ENCODE measurements around the gene SEZ6L.

DNA sequence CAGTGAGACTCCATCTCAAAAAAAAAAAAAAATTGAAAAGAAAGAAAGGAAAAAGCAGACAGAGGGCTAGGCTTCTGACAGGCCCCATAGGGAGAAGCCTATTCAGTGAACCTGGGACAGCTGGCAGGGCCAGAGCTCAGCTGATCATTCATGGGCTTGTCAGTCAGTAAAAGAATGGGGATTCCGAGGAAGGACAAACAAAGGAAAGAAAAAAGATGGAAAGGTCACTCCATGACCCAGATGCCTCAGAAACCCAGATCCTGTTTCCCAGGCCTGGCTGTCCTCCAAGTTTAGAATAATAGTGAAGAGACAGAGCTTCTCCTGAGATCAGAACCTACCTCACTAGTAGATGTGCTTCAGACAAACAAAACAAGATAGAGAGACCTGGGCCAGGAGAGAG, 225.5 kb downstream of the SEZ6L start:
- no peak for TF ChIP-seq POLR2A (IDR thresholded peaks at IDR 0.05)
- TF ChIP-seq, protein P1, sequence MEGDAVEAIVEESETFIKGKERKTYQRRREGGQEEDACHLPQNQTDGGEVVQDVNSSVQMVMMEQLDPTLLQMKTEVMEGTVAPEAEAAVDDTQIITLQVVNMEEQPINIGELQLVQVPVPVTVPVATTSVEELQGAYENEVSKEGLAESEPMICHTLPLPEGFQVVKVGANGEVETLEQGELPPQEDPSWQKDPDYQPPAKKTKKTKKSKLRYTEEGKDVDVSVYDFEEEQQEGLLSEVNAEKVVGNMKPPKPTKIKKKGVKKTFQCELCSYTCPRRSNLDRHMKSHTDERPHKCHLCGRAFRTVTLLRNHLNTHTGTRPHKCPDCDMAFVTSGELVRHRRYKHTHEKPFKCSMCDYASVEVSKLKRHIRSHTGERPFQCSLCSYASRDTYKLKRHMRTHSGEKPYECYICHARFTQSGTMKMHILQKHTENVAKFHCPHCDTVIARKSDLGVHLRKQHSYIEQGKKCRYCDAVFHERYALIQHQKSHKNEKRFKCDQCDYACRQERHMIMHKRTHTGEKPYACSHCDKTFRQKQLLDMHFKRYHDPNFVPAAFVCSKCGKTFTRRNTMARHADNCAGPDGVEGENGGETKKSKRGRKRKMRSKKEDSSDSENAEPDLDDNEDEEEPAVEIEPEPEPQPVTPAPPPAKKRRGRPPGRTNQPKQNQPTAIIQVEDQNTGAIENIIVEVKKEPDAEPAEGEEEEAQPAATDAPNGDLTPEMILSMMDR (IDR thresholded peaks at IDR 0.05): no peak
